HG02885 (cell line): ENCODE measurements around the gene CDC42BPB.

ENCODE experiments used
- ATAC-seq: cut with Tn5 transposase; IDR thresholded peaks from one replicate; pipeline ENCODE4 v1.9.1; 2021; ENCODE audit warnings: mild to moderate bottlenecking; ENCODE audit not compliant: unreplicated experiment, poor library complexity

The CDC42BPB gene

GRCh38 chr14:103057372-103058163, at the start of gene CDC42BPB:
Gene CDC42BPB, minus strand, starts transcription at chr14:103057549. Its CDS starts 376 bp downstream, at chr14:103057173.
- ATAC-seq = peak; percentile 86

GRCh38 chr14:103105580-103106150, 48.3 kb upstream of the CDC42BPB start:
- ATAC-seq = no peak

- peak; percentile 60 for ATAC-seq
These were observed 47.5 kb upstream of the CDC42BPB start for GRCh38 chr14:103104654-103105452.

GRCh38 chr14:103104389-103104653, 47.0 kb upstream of the CDC42BPB start:
- ATAC-seq = no peak

- no peak for ATAC-seq
These were observed 46.4 kb upstream of the CDC42BPB start for GRCh38 chr14:103103461-103104388.

- no peak for ATAC-seq
These were observed 45.4 kb upstream of the CDC42BPB start for GRCh38 chr14:103102689-103103260.

- no peak for ATAC-seq
These were observed 44.8 kb upstream of the CDC42BPB start for GRCh38 chr14:103101963-103102688.

- no peak for ATAC-seq
These were observed 44.1 kb upstream of the CDC42BPB start for GRCh38 chr14:103101257-103101962.

GRCh38 chr14:103100281-103101121, 43.2 kb upstream of the CDC42BPB start:
- peak; percentile 55 for ATAC-seq

- no peak for ATAC-seq
These were observed 42.5 kb upstream of the CDC42BPB start for GRCh38 chr14:103099733-103100280.

GRCh38 chr14:103099081-103099732, 41.9 kb upstream of the CDC42BPB start:
- no peak for ATAC-seq

GRCh38 chr14:103097994-103098957, 40.9 kb upstream of the CDC42BPB start:
- ATAC-seq = no peak

- no peak for ATAC-seq
These were observed 40.1 kb upstream of the CDC42BPB start for GRCh38 chr14:103097244-103097993.

GRCh38 chr14:103096387-103096786, 39.0 kb upstream of the CDC42BPB start:
- ATAC-seq = no peak

GRCh38 chr14:103095210-103095778, 37.9 kb upstream of the CDC42BPB start:
- ATAC-seq = no peak
